Activated naive CD4-positive, alpha-beta T cell treated with anti-CD3 and anti-CD28 coated beads for 36 hours (primary cell): ENCODE results near the gene EIF3K. TPM values are rescaled to one million over a fixed set of nuclear protein-coding genes. Genes with fewer than 3 reads are reported as not detected.

Source experiments
- CTCF ChIA-PET: fragments of 350-600 bp; sonication (Branson Sonifier 250); formaldehyde crosslinking; loops from one replicate; lab custom pipeline; 2021; ENCODE audit warnings: antibody characterized with exemption; lab: Charles Lee
- DNase-seq: peaks from one replicate; pipeline ENCODE4 v3.0.0-alpha.2; 2020
- H3K27ac Mint-ChIP-seq: one replicate; pipeline ENCODE4 v1.8.0; 2021; ENCODE audit warnings: mild to moderate bottlenecking, mixed read lengths
- H3K27me3 Mint-ChIP-seq: one replicate; pipeline ENCODE4 v1.8.0; 2021; ENCODE audit warnings: low read depth, mixed read lengths
- H3K36me3 Mint-ChIP-seq: one replicate; pipeline ENCODE4 v1.8.0; 2021; ENCODE audit warnings: low read depth, mixed read lengths
- H3K4me1 Mint-ChIP-seq: one replicate; pipeline ENCODE4 v1.8.0; 2021; ENCODE audit warnings: low read depth, mixed read lengths
- H3K4me3 Mint-ChIP-seq: one replicate; pipeline ENCODE4 v1.8.0; 2021; ENCODE audit warnings: mild to moderate bottlenecking, moderate library complexity, mixed read lengths
- H3K9me3 Mint-ChIP-seq: one replicate; pipeline ENCODE4 v1.8.0; 2021; ENCODE audit warnings: mixed read lengths
- intact Hi-C: fragments of 100-400 bp; cut with micrococcal nuclease; formaldehyde crosslinking; loops from one replicate; pipeline ENCODE4 v1.15.1; 2023
- total RNA-seq, 2 experiments: library from RNA; stranded (reverse); gene quantifications; one replicate each; pipeline ENCODE4 v1.2.3, GENCODE V29; 2021

EIF3K gene
- total RNA-seq, 2 experiments from 2014 or later = 299 to 324 TPM

- Mint-ChIP-seq H3K27me3 (no peaks in the 10 kb centered on the region), H3K36me3 (peaks cover 1% of the 10 kb centered on the region), H3K9me3 (no peaks in the 10 kb centered on the region), H3K4me1 (peaks cover 3% of the 10 kb centered on the region), H3K27ac (no peak overlapping the region), H3K4me3 (no peak overlapping the region)
- no peak for DNase-seq
- intact Hi-C loops = no loop called here
- CTCF ChIA-PET = no interaction called here
These were observed 23.2 kb downstream of the EIF3K start for GRCh38 chr19:38642176-38642575.

- Mint-ChIP-seq H3K27ac (no peak overlapping the region), H3K4me1 (peaks cover 19% of the 10 kb centered on the region), H3K9me3 (no peaks in the 10 kb centered on the region), H3K27me3 (peaks cover 16% of the 10 kb centered on the region), H3K4me3 (no peak overlapping the region), H3K36me3 (peaks cover 3% of the 10 kb centered on the region)
- no peak for DNase-seq
- CTCF ChIA-PET = interaction anchor here (1.2 to 3.7 kb wide), 3 partner anchors 8 to 41 kb away, joined by 4 to 20 read pairs (median 9); no protein-coding TSS in a partner anchor
- intact Hi-C loops = no loop called here
These were observed 25.7 kb downstream of the EIF3K start for GRCh38 chr19:38644719-38645118.

GRCh38 chr19:38647368-38647965 lies 28.5 kb downstream of the EIF3K start, which contains the start of gene ACTN4:
Gene ACTN4, plus strand, starts transcription at chr19:38647649. Its CDS starts 97 bp downstream, at chr19:38647746.
- Mint-ChIP-seq H3K4me1 (peaks cover 30% of the 10 kb centered on the region), H3K27me3 (peaks cover 29% of the 10 kb centered on the region), H3K4me3 (peak within 1 kb of the TSS; percentile 96), H3K27ac (peak within 1 kb of the TSS; percentile 30), H3K9me3 (no peaks in the 10 kb centered on the region), H3K36me3 (peaks cover 5% of the 10 kb centered on the region)
- DNase-seq = peak; percentile 99
- CTCF ChIA-PET = interaction anchor here (0.6 to 2.7 kb wide), 5 partner anchors 10 to 244 kb away, joined by 3 to 10 read pairs (median 5); partner anchors contain the start of gene FAM98C
- intact Hi-C loops = loop anchor here (1.0 kb wide), 4 partner anchors 8 to 203 kb away; no protein-coding TSS in a partner anchor

GRCh38 chr19:38647966-38648768 lies 29.2 kb downstream of the EIF3K start:
- no peaks in the 10 kb centered on the region for H3K9me3 Mint-ChIP-seq
- peaks cover 34% of the 10 kb centered on the region for H3K27me3 Mint-ChIP-seq
- H3K4me1 Mint-ChIP-seq = peaks cover 30% of the 10 kb centered on the region
- CTCF ChIA-PET = interaction anchor here (1.2 kb wide), 2 partner anchors 13 to 245 kb away, joined by 5 to 10 read pairs; partner anchors contain the start of gene FAM98C
- H3K4me3 Mint-ChIP-seq = peak overlapping the region; percentile 96
- peaks cover 5% of the 10 kb centered on the region for H3K36me3 Mint-ChIP-seq
- H3K27ac Mint-ChIP-seq = no peak overlapping the region
- DNase-seq = no peak
- intact Hi-C loops = loop anchor here (1.0 kb wide), 4 partner anchors 7 to 202 kb away; no protein-coding TSS in a partner anchor

- peaks cover 36% of the 10 kb centered on the region for H3K4me1 Mint-ChIP-seq
- peak overlapping the region; percentile 96 for H3K4me3 Mint-ChIP-seq
- intact Hi-C loops = no loop called here
- CTCF ChIA-PET = no interaction called here
- peaks cover 6% of the 10 kb centered on the region for H3K36me3 Mint-ChIP-seq
- DNase-seq = no peak
- no peaks in the 10 kb centered on the region for H3K9me3 Mint-ChIP-seq
- H3K27me3 Mint-ChIP-seq = peaks cover 38% of the 10 kb centered on the region
- no peak overlapping the region for H3K27ac Mint-ChIP-seq
These were observed 29.8 kb downstream of the EIF3K start for GRCh38 chr19:38648769-38649304.

- DNase-seq = no peak
- no peak overlapping the region for H3K27ac Mint-ChIP-seq
These were observed 30.6 kb downstream of the EIF3K start for GRCh38 chr19:38649305-38650171.

GRCh38 chr19:38650172-38650775 lies 31.3 kb downstream of the EIF3K start:
- no peak for DNase-seq
- Mint-ChIP-seq H3K4me3 (no peak overlapping the region), H3K36me3 (peaks cover 8% of the 10 kb centered on the region), H3K27me3 (peaks cover 38% of the 10 kb centered on the region), H3K9me3 (no peaks in the 10 kb centered on the region), H3K4me1 (peaks cover 48% of the 10 kb centered on the region), H3K27ac (no peak overlapping the region)
- intact Hi-C loops = no loop called here
- CTCF ChIA-PET = interaction anchor here (0.6 kb wide), 2 partner anchors 14 to 17 kb away, joined by 4 to 5 read pairs; no protein-coding TSS in a partner anchor

More at GRCh38 chr19:38649305-38650171, 30.6 kb downstream of the EIF3K start:
- intact Hi-C loops = no loop called here
- peaks cover 41% of the 10 kb centered on the region for H3K4me1 Mint-ChIP-seq
- CTCF ChIA-PET = no interaction called here
- peaks cover 8% of the 10 kb centered on the region for H3K36me3 Mint-ChIP-seq
- H3K9me3 Mint-ChIP-seq = no peaks in the 10 kb centered on the region
- H3K4me3 Mint-ChIP-seq = peak overlapping the region; percentile 96
- H3K27me3 Mint-ChIP-seq = peaks cover 38% of the 10 kb centered on the region

- Mint-ChIP-seq H3K9me3 (no peaks in the 10 kb centered on the region), H3K36me3 (peaks cover 8% of the 10 kb centered on the region), H3K4me1 (peaks cover 56% of the 10 kb centered on the region), H3K27ac (no peak overlapping the region), H3K4me3 (no peak overlapping the region), H3K27me3 (peaks cover 38% of the 10 kb centered on the region)
- DNase-seq = no peak
- CTCF ChIA-PET = interaction anchor here (0.6 kb wide), 2 partner anchors 13 to 17 kb away, joined by 4 to 5 read pairs; no protein-coding TSS in a partner anchor
- intact Hi-C loops = no loop called here
These were observed 32.1 kb downstream of the EIF3K start for GRCh38 chr19:38650911-38651584.

- Mint-ChIP-seq H3K36me3 (peaks cover 12% of the 10 kb centered on the region), H3K27ac (no peak overlapping the region), H3K4me1 (peaks cover 73% of the 10 kb centered on the region), H3K9me3 (no peaks in the 10 kb centered on the region), H3K27me3 (peaks cover 35% of the 10 kb centered on the region), H3K4me3 (no peak overlapping the region)
- CTCF ChIA-PET = interaction anchor here (1.1 kb wide), 1 partner anchor 19 kb away, joined by 3 read pairs; no protein-coding TSS in a partner anchor
- intact Hi-C loops = no loop called here
- DNase-seq = no peak
These were observed 34.1 kb downstream of the EIF3K start for GRCh38 chr19:38653028-38653571.

GRCh38 chr19:38654628-38655055 lies 35.7 kb downstream of the EIF3K start:
- Mint-ChIP-seq H3K27ac (no peak overlapping the region), H3K4me3 (no peak overlapping the region), H3K27me3 (peaks cover 22% of the 10 kb centered on the region), H3K36me3 (peaks cover 9% of the 10 kb centered on the region), H3K4me1 (peaks cover 64% of the 10 kb centered on the region), H3K9me3 (no peaks in the 10 kb centered on the region)
- no peak for DNase-seq
- intact Hi-C loops = loop anchor here (1.0 to 5.0 kb wide), 6 partner anchors 7 to 243 kb away; partner anchors contain the start of genes ACTN4, EIF3K, NFKBIB and RASGRP4
- CTCF ChIA-PET = no interaction called here
